ENCODE results near the gene CLDN8.

The CLDN8 gene

DNA sequence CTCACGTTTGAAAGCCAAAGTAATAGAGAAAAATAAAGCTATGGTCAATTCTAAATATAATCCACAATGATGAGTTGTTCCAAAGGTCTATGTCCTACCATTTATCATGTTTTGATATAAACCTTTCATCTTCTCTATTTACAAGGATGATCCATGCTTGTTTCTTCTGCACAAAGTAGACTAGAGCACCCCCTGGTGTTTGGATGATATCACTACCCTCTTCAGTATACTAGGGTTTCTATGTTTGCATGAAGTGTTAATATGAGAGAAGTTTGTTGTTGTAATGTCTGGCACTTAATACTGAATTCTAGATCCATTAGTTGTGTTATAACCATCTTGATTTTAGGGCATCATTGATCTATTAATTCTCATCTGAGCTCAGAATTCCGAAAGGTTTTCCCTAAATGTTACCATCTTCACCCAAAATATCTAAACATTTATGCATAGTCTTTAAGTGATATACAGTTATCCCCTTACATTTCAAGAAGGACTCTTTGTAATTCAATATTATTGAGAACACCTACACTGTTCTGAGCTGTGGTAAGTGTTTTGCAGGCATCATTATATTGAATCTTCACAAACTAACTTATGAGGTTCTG, 21.1 kb downstream of the CLDN8 start:
- no peak for DNase-seq

DNA sequence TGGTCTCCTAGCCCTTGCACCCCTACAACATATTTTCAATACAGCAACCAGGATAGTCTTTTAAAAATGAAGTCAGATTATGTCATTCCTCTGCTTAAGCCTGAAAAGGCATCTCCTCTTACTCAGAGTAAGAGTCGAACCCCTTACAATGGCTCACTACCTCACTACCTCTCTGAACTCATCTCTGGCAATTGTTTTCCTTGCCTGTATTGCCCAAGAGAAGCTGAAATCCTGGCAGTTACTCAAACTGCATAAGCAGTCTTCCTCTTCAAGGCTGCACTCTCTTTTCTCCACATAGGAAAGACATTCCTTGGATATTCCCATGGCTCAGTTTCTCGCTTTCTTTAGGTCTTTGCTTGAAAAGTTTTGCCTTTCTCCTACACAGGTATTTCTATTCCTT, 22.7 kb downstream of the CLDN8 start:
- DNase-seq = no peak

DNA sequence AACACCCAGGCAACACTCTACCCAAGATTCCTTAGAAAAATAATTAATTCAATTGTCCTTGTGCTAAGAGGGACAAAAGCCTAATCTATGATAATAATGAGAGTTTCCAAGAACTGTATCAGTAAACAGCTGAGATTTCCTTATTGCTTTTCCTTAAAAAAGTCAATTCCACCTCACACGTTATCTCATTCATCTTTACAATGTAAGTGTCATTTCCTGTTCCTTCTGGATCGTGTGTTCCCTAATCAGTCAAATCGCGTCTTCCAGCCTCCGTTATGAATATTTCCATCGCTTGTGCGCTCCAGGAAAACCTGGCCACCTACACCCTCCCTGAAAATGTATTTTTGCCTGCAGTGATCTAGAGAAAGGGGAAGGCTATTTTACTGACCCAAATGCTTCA, 25.3 kb downstream of the CLDN8 start:
- no peak for DNase-seq

DNA sequence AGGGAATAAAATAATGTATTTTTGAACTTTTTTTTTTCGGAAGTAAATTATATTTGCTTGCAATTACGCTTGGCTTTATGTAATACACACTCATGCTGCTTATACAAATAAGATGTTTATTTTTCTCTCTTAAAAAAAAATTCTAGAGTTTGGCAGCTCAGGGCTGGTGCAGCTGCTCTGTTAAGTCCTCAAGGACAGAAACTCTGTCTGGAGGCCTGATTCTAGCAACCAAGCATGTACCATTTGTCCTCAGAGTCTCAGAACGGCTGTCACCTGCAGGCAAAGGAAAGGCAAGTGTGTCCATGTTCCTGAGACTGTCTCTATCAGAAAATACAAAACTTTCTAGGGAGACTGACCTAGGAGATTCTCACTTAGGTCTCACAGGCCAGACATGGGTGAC, 26.1 kb downstream of the CLDN8 start:
- no peak for DNase-seq

DNA sequence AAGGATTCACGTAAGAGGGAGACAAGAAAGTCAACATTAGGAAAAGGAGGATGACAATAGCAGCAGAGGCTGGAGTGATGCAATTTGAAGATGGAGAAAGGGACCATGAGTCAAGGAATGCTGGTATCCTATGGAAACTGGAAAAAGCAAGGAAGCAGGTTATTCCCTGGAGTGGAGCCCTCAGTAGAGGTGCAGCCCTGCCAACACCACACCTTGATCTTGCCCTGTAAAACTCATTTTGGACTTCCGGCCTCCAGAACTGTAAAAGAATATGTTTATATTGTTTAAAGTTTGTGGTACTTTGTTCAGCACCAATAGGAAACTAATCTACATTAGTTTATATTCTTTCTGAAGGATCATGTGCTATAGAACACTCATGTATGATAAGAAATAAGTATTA, 29.7 kb downstream of the CLDN8 start:
- no peak for DNase-seq

DNA sequence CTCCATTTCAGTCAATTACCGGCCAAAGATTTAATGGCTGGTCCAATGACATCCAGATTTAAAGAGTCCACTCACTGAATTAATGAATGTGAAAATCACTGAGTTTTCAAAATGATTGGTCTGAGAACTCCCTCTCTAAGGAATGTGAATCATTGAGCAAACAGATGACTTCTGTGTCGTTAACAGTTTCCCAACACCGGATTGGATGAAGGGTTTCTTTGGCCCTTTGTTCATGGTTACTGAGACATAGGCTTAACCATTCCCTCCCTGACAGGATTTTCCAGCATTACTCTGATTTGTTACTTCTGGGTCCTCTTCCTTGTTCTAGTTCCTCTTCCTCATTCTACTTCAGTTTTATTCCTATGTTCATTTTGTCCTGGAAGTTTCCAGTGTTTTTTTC, 47.8 kb downstream of the CLDN8 start:
- DNase-seq = no peak

DNA sequence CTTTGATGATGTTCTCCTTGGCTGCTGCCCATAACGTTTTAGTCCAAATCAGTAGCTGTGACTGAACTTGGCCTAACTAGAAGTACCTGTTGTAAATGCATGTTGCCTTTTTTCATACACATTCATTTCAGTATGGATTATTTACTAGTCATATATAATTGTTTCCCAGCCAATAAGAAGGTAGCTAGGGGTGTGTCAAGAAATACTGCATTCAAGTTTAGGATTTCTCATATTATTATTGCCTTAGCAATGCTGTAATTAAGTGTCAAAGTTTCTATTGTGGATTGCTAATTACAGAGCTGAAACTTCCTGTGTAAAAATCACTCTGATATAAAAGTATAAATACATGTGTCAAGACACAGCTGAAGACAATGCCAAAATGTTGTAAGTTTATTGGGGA, 49.2 kb downstream of the CLDN8 start, which contains the start of gene CLDN17:
CLDN17 (minus strand) TSS at position 101 of the 400 bp plus-strand sequence. CDS start 188 bp downstream, outside the sequence.
- no peak for DNase-seq

DNA sequence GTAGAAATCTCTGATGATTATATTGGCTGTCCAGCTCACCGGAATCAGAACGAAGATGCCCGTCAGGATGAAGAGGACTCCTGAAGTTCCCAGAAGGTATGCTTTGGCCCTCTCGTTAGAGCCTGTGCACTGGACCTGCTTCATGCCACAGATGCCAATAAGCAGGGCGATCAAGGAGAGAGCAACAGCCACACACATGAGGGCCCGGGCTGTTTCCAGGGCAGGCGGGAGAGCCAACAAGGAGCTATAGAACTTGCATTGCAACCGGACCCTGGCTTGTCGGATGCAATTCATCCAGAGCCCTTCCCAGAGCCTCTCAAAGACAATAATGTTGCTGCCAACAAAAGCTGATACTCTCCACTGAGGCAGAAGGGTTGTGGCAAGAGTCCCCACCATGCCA, 49.7 kb downstream of the CLDN8 start:
- DNase-seq = no peak

DNA sequence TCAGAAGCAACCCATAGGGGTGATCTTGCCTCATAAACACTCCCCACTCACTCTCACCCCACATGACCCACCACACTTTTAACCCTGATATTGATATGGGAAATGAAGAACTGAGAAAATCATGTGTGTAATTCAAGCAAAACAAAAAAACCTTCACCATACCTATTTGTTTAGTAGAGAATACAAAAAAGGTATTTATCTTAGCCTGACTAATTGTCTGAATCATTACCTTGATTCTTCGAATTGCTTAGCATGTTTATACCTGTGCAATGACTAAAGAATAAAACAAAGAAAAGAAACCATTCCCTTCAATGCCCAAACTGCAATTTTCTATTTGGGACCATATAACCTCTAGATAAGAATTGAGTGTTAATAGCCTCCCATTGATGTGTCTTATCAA, 51.1 kb downstream of the CLDN8 start:
- DNase-seq = no peak
